GM12892 (cell line): ENCODE data around the gene NAXE.
"Not testable (repeated sequence)": the region's sequence is repeated elsewhere in the genome, so short reads cannot be mapped to it uniquely, and the experiment has no call there.

Experiments used
- DNase-seq: peaks from one replicate; pipeline ENCODE4 v3.0.0; 2011; ENCODE audit not compliant: insufficient read length
- FAIRE-seq: peaks from 2 replicates; lab custom pipeline; 2011; peaks lifted over from hg19 to GRCh38; lab: Jason Lieb, UNC
- POLR2A ChIP-seq: IDR thresholded peaks from 2 replicates; pipeline ENCODE4 v1.6.1; 2011; ENCODE audit warnings: low read depth, low read length, control low read depth
- POLR2AphosphoS5 ChIP-seq: IDR thresholded peaks from 2 replicates; pipeline ENCODE4 v1.6.1; 2011; ENCODE audit warnings: low read depth, low read length, control low read depth
- TAF1 ChIP-seq: IDR thresholded peaks from 2 replicates; pipeline ENCODE4 v1.6.1; 2011; ENCODE audit warnings: low read depth, mild to moderate bottlenecking, control low read depth, low read length, borderline replicate concordance

Gene NAXE

GRCh38 chr1:156572663-156573018 lies 18.9 kb upstream of the NAXE start:
- FAIRE-seq: no peak
- no peak for DNase-seq
- TF ChIP-seq TAF1: no peak
- no peak for TF ChIP-seq POLR2A
- no peak for TF ChIP-seq POLR2AphosphoS5

DNA sequence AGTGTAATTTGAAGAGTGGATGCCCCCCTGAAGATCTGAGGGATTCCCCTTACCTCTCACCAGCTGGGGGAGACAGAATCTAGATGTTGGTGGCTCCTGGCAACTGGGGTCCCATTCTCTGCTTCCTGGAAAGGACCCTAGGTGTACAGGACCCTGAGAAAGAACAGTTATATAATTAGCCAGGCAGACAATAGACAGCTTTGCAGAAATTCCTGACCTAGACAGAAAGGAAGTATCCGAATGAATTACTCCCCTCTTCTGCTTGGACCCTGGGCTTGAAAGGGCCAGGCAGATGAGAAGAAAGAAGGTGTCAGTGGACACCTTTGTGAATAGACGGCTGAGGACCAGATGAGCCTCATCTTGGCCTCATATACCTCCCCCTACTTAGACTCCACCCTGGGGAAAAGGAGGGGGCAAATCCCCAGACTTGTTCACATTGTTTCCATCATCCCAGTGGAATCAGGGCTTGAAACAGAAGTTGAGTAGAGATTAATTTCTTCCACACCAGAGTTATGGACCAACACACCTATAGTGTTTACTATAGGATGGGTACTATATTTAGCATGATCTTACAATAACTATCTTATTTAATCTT lies 17.4 kb upstream of the NAXE start:
- no peak for DNase-seq
- TF ChIP-seq POLR2AphosphoS5: no peak
- TF ChIP-seq POLR2A: no peak
- TF ChIP-seq TAF1: no peak
- FAIRE-seq: no peak

DNA sequence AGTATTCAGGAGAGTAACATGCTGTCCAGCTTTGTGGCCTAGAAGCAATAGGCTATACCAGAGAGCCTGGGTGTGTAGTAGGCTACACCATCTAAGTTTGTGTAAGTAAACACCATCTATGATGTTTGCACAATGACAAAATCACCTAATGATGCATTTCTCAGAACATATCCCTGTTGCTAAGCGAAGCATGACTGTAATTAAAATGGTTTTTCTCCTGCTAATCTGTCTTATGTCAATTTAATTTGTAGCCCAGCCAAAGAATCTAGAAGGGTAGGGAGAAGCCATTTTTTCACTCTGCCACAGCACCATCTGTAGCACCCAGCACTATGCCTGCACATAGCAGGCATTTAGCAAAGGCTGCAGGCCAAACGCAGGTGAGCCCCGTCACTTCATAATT lies 14.0 kb upstream of the NAXE start:
- TF ChIP-seq TAF1 (no peak), POLR2A (no peak), POLR2AphosphoS5 (no peak)
- DNase-seq: no peak
- no peak for FAIRE-seq

DNA sequence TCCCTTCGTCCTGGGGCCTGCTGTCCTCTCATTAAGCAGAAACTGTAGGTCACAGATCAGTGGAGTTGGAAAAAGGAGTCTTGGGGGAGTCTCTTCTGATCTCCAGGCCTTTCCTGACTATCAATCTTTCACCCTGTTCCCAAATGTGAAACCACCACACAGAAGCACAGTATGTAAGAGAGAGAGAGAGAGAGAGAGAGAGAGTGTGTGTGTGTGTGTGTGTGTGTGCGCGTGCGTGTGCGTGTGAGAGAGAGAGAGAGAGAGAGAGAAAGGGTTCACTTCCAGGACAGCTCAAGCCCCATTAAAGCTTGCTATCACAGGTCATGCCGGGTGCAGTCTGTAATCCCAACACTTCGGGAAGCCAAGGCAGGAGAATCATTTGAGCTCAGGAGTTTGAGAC lies 13.5 kb upstream of the NAXE start:
- DNase-seq: no peak
- no peak for FAIRE-seq
- TF ChIP-seq POLR2AphosphoS5 (no peak), TAF1 (no peak), POLR2A (no peak)

GRCh38 chr1:156579472-156579871 lies 12.1 kb upstream of the NAXE start, which contains the start of gene TTC24:
Gene TTC24 (plus strand): TSS chr1:156579723. CDS start chr1:156581365, 1,642 bp downstream.
- FAIRE-seq: no peak
- no peak for DNase-seq
- TF ChIP-seq POLR2AphosphoS5 (no peak), TAF1 (no peak), POLR2A (no peak)

GRCh38 chr1:156581661-156582387 lies 9.8 kb upstream of the NAXE start:
- peak; percentile 50 for FAIRE-seq

DNA sequence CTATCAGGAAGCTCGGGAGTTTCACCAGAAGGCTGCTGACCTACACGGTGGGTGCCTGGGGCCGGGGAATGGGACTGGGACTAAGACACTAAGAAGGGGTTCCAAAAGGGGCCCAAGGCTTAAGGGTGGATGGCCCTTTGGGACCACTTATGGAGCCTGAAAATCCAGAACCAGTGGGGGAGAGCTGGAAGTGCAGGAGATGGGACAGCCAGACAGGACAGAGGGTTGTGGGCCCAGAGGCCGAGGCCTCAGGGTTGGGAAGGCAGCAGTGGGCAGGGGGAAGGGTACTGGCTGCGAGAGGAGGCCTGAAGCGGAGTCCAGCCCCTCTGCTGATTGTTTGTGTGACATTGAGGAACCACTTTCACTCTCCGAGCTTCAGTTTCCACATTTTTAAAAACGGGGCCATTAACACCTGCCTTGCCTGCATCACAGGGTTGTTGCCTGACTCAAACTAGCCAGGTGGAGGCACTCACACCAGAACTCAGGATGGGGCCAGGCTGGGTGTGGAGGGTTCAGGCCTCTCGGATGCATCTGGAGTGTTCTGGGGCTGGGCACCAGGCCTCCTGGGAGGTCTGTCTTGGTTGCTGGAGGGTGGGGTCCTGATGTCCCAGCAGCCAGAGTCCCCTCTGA lies 9.1 kb upstream of the NAXE start:
- FAIRE-seq: peak; percentile 71
- no peak for TF ChIP-seq POLR2A
- no peak for TF ChIP-seq TAF1
- TF ChIP-seq POLR2AphosphoS5: no peak
- DNase-seq: no peak

More at GRCh38 chr1:156581661-156582387, 9.8 kb upstream of the NAXE start:
- TF ChIP-seq POLR2AphosphoS5: no peak
- no peak for TF ChIP-seq POLR2A
- no peak for TF ChIP-seq TAF1
- peak; percentile 48 for DNase-seq

DNA sequence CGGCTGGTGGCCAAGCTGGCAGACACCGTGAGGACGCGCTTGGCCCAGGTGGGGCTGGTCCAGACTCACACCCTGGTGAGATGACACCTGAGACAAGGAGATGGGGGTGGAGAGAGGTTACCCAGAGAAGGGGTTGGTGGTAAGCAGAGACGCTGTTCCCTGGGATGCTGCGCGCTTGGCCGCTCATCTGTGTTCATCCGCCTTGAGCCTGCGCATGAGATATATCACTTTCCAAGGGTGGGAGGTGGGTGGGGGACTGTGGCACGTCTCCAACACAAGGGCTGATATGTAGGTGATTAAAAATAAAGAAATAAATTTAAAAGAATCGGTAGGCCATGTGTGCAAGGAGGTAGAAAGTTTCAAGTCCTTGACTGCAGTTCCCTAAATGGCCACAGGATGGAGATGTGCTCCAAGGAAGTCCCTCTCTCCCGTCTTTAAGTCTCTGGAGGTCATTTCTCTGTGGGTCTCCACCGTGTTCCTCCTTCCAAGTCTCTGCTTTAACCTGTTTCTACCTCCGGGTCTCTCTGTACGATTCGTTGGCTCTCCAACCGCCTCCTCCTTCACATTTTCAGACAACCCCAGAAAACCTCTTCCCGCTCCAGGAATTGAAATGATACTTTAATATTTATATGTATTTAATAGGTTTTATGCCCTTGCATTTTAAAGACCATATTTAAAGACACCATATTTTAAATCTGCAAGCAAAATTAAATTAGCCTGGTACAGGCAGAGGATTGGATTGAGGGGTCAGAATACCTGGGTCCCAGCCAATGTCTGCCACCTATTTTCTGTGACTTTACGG lies 7.6 kb upstream of the NAXE start:
- TF ChIP-seq POLR2AphosphoS5 (no peak), TAF1 (no peak), POLR2A (no peak)
- peak; percentile 60 for DNase-seq
- peak; percentile 84 for FAIRE-seq

GRCh38 chr1:156584813-156585212 lies 6.8 kb upstream of the NAXE start:
- TF ChIP-seq POLR2A (no peak), POLR2AphosphoS5 (no peak)
- FAIRE-seq (no peak), DNase-seq (no peak)

- DNase-seq (no peak), FAIRE-seq (no peak)
- TF ChIP-seq TAF1 (no peak), POLR2AphosphoS5 (no peak), POLR2A (no peak)
Measured at GRCh38 chr1:156586323-156586722, 5.3 kb upstream of the NAXE start.

- DNase-seq (no peak), FAIRE-seq (no peak)
- no peak for TF ChIP-seq POLR2AphosphoS5
Measured at GRCh38 chr1:156586892-156587477, 4.6 kb upstream of the NAXE start.

DNA sequence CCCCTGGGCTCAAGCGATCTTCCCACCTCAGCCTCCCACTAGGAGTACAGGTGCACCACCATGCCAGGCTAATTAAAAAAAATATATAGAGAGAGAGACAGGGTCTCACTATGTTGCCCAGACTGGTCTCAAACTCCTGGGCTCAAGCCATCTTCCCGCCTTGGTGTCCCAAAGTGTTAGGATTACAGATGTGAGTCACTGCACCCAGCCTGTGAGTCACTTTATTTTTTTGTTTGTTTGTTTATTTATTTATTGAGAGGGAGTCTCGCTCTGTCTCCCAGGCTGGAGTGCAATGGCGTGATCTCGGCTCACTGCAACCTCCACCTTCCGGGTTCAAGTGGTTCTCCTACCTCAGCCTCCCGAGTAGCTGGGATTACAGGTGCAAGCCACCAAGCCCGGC lies 3.6 kb upstream of the NAXE start:
- not testable (repeated sequence) for DNase-seq, FAIRE-seq
